BJ (cell line): ENCODE results near the gene ZFX. TPM values are rescaled to one million over a fixed set of nuclear protein-coding genes. Genes with fewer than 3 reads are reported as not detected.

Experiments used
- CTCF ChIA-PET: fragments of 350-600 bp; formaldehyde crosslinking; extraction: SDS; loops from one replicate; lab custom pipeline; 2021; ENCODE audit warnings: antibody characterized with exemption, inconsistent platforms; lab: Yijun Ruan, JAX
- POLR2A ChIA-PET: fragments of 300-600 bp; sonication (Branson Sonifier 250); formaldehyde crosslinking; extraction: SDS; loops from one replicate; lab custom pipeline; 2021; ENCODE audit warnings: antibody characterized with exemption; lab: Charles Lee
- DNase-seq: peaks from one replicate; pipeline ENCODE4 v3.0.0-alpha.2; 2011; ENCODE audit warnings: low read depth
- H3K27me3 ChIP-seq: 2 replicates; pipeline ENCODE4 v1.6.0; 2011; ENCODE audit warnings: low read length; ENCODE audit not compliant: control insufficient read depth, insufficient read depth
- H3K36me3 ChIP-seq: 2 replicates; pipeline ENCODE4 v1.5.1; 2011; ENCODE audit warnings: low read length; ENCODE audit not compliant: control insufficient read depth, insufficient read depth
- H3K4me3 ChIP-seq: 2 replicates; pipeline ENCODE4 v1.5.1; 2011; ENCODE audit warnings: low read depth, mild to moderate bottlenecking, control low read depth, low read length
- CTCF ChIP-seq: IDR thresholded peaks from 2 replicates; pipeline ENCODE4 v1.5.1; 2011; ENCODE audit warnings: low read depth, mild to moderate bottlenecking, control low read depth, inconsistent platforms, low read length, moderate library complexity; ENCODE audit not compliant: insufficient read depth
- polyA plus RNA-seq: library from polyadenylated mRNA; depleted of rRNA; stranded (reverse); fragments of >200 nt; gene quantifications from 2 replicates; pipeline ENCODE4 v1.2.3, GENCODE V29; 2011

The ZFX gene
- polyA plus RNA-seq, 1 experiment: 12.5 TPM

- H3K27me3 ChIP-seq: no peaks in the 10 kb centered on the region
- H3K36me3 ChIP-seq: peaks cover 2% of the 10 kb centered on the region
- POLR2A ChIA-PET: no interaction called here
- H3K4me3 ChIP-seq: no peak overlapping the region
- CTCF ChIA-PET: interaction anchor here (0.7 kb wide), 1 partner anchor 12 kb away, joined by 3 read pairs; no protein-coding TSS in a partner anchor
- DNase-seq: no peak
- TF ChIP-seq CTCF: no peak
These were observed 37.0 kb downstream of the ZFX start for GRCh38 chrX:24186483-24186882.

DNA sequence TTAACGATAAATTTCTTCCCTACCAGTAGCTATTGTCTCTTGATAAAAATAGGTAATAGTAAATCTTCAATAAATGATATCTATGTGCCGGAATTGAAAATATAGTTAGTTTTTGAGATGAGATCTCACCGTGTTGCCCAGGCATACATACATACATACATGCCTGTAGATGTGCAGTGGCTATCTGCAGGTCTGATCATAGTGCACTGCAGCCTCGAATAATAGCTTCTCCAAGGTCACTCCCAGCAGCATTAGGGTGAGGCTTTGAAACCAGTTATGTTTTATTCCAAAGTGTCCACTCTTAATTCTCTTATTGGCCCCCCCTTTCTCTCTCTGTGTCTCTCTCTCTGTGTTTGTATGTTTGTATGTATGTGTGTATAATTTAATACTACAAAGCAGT, 37.5 kb downstream of the ZFX start:
- no peak for TF ChIP-seq CTCF
- H3K36me3 ChIP-seq: peaks cover 2% of the 10 kb centered on the region
- POLR2A ChIA-PET: no interaction called here
- CTCF ChIA-PET: interaction anchor here (0.7 kb wide), 1 partner anchor 13 kb away, joined by 3 read pairs; no protein-coding TSS in a partner anchor
- H3K4me3 ChIP-seq: no peak overlapping the region
- DNase-seq: no peak
- H3K27me3 ChIP-seq: no peaks in the 10 kb centered on the region

- no peaks in the 10 kb centered on the region for H3K27me3 ChIP-seq
- ChIA-PET POLR2A (no interaction called here), CTCF (no interaction called here)
- no peak for DNase-seq
- no peak overlapping the region for H3K4me3 ChIP-seq
- no peak for TF ChIP-seq CTCF
- no peaks in the 10 kb centered on the region for H3K36me3 ChIP-seq
These were observed 40.0 kb downstream of the ZFX start for GRCh38 chrX:24189490-24189889.

GRCh38 chrX:24190500-24191156, 41.1 kb downstream of the ZFX start:
- H3K27me3 ChIP-seq: no peaks in the 10 kb centered on the region
- no peak overlapping the region for H3K4me3 ChIP-seq
- POLR2A ChIA-PET: no interaction called here
- CTCF ChIA-PET: no interaction called here
- DNase-seq: no peak
- H3K36me3 ChIP-seq: no peaks in the 10 kb centered on the region
- no peak for TF ChIP-seq CTCF

GRCh38 chrX:24196509-24196908, 47.0 kb downstream of the ZFX start:
- H3K36me3 ChIP-seq: no peaks in the 10 kb centered on the region
- DNase-seq: no peak
- CTCF ChIA-PET: interaction anchor here (0.8 kb wide), 1 partner anchor 23 kb away, joined by 4 read pairs; no protein-coding TSS in a partner anchor
- H3K27me3 ChIP-seq: no peaks in the 10 kb centered on the region
- H3K4me3 ChIP-seq: no peak overlapping the region
- no peak for TF ChIP-seq CTCF
- POLR2A ChIA-PET: no interaction called here
